ENCODE measurements around the gene AUNIP. TPM values are rescaled to one million over a fixed set of nuclear protein-coding genes. Genes with fewer than 3 reads are reported as not detected.

The AUNIP gene
- total RNA-seq, 5 donors from 2014 or later (not counting 1 experiment from before 2014, with no cell fraction given), result 0.20 to 0.35 TPM; not detected in 3

- Histone ChIP-seq H3K27me3 (replicated peaks in 1 of 2; ENCODE audit: control insufficient read depth in 2 of 2, extremely low read depth in 1 of 2, insufficient read depth in 2 of 2, low read length in 1 of 2) (no peaks in the 10 kb centered on the region), H3K4me1 (ENCODE audit: control insufficient read depth in 1 of 2, extremely low read depth in 1 of 2, insufficient read depth in 2 of 2, low read length in 2 of 2) (peaks cover 0 to 12% of the 10 kb centered on the region in 2 experiments), H3K4me3 (ENCODE audit: control insufficient read depth in 1 of 2, extremely low read depth in 1 of 2, low read length in 1 of 2) (no peak overlapping the region), H3K9me3 (no peaks in the 10 kb centered on the region), H3K27ac (ENCODE audit: low read length) (no peak overlapping the region), H3K36me3 (ENCODE audit: control insufficient read depth in 2 of 2, extremely low read depth in 1 of 2, insufficient read depth in 1 of 2, low read length in 1 of 2) (peaks cover 31 to 34% of the 10 kb centered on the region in 2 donors)
- ChIA-PET CTCF (interaction anchor here in 1 of 2 donors (0.6 to 0.9 kb wide), 2 partner anchors 9 to 21 kb away, joined by 3 read pairs; no protein-coding TSS in a partner anchor), POLR2A (interaction anchor here in 1 of 2 donors (0.5 kb wide), 1 partner anchor 229 kb away, joined by 11 read pairs; no protein-coding TSS in a partner anchor)
- Mint-ChIP-seq H3K9me3 (no peaks in the 10 kb centered on the region), H3K27ac (no peak overlapping the region), H3K27me3 (no peaks in the 10 kb centered on the region), H3K4me1 (peaks cover 8 to 10% (median 9%) of the 10 kb centered on the region in 3 donors), H3K4me3 (no peak overlapping the region), H3K36me3 (peaks cover 12% of the 10 kb centered on the region)
- 90% methylated on average over 10 of the region's 13 CpGs for WGBS (ENCODE audit: insufficient coverage)
- ATAC-seq (replicated peaks in 1 of 4), result no peak
- no peak for DNase-seq
Measured at GRCh38 chr1:25811384-25812082, 47.7 kb downstream of the AUNIP start.

DNA sequence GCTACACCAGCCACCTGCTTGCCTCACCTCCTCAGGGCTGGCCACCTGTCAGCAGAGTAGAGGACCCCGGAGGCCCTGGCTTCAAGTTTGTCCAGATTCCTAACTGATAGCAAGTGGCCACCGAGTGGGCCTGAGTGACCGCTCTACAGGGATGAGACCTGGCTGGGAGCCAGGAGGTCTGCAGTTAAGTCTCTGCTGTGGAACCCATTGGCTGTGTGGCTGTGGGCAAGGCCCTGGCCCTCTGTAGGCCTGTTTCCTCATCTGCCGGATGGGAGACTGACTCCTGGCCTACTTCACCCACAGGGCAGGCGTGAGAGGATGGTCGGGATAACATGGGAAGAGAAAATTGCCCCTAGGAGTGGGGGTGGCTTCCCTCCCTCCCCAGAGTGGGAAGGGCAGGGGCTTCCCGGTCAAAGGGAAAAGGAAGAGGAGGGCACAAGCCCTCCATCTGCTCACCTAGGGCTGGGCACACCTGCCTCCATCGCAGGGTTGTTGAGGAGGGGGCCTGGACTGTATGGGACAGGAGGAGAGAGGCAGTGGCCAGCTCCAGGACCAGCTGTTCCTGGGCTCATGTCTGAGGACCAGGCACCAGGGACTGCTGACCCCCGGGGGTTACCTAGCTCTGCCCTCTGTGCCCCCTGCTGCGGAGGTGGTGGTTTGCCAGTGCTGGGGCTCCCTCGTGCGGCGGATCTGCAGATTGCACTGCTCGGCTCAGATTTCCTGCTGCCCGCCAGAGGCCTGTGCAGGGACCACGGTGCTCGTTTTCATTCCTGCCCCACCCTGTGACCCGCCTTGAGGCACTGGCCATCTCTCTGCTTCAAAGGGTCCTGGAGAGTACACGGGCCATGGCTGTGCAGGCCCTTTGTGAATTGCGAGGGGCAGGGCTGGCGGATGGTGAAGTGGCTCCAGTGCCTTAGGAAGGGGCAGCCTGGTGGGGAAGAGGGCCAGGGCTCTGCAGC is 48.6 kb downstream of the AUNIP start:
- Histone ChIP-seq H3K27ac (ENCODE audit: low read length) (no peak overlapping the region), H3K4me1 (ENCODE audit: control insufficient read depth in 1 of 2, extremely low read depth in 1 of 2, insufficient read depth in 2 of 2, low read length in 2 of 2) (peaks cover 0 to 8% of the 10 kb centered on the region in 2 experiments), H3K4me3 (ENCODE audit: control insufficient read depth in 1 of 2, extremely low read depth in 1 of 2, low read length in 1 of 2) (no peak overlapping the region), H3K36me3 (ENCODE audit: control insufficient read depth in 2 of 2, extremely low read depth in 1 of 2, insufficient read depth in 1 of 2, low read length in 1 of 2) (peaks cover 34 to 39% of the 10 kb centered on the region in 2 donors), H3K9me3 (no peaks in the 10 kb centered on the region), H3K27me3 (replicated peaks in 1 of 2; ENCODE audit: control insufficient read depth in 2 of 2, extremely low read depth in 1 of 2, insufficient read depth in 2 of 2, low read length in 1 of 2) (no peaks in the 10 kb centered on the region)
- ChIA-PET POLR2A (no interaction called here), CTCF (interaction anchor here (0.8 to 1.7 kb wide), 4 partner anchors 192 to 306 kb away, joined by 3 to 9 read pairs (median 6); no protein-coding TSS in a partner anchor)
- no peaks in the 10 kb centered on the region for H3K9me3 Mint-ChIP-seq
- H3K36me3 Mint-ChIP-seq, result peaks cover 21% of the 10 kb centered on the region
- no peaks in the 10 kb centered on the region for H3K27me3 Mint-ChIP-seq
- DNase-seq (peak; percentile 42 to 87 (median 73)), ATAC-seq (replicated peaks in 1 of 4) (peak; percentile 82 to 90 (median 86))
- peak overlapping the region in 1 of 2 donors; percentile 39 for H3K27ac Mint-ChIP-seq
- WGBS (ENCODE audit: insufficient coverage), result 31% methylated on average over 17 of the region's 21 CpGs
- peaks cover 10 to 11% (median 11%) of the 10 kb centered on the region in 3 donors for H3K4me1 Mint-ChIP-seq
- no peak overlapping the region for H3K4me3 Mint-ChIP-seq

DNA sequence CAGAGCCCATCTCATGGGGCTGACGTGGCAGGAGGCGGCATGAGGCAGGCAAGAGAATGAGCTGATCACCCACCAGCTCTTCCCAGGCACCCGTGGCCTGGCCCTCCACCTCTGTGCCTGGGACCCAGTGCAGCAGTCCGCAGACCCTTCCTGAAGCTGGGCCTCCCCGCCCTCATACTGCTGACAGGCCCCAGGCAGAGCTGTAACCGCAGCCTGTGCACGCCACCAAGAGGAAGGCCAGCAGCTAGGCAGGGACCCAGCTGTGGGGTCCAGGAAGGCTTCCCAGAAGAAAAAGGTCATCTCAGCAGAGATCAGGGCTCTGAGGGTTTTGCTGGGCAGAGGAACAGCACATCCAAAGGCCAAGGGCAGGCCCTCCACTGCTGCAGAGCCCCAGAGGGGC is 49.3 kb downstream of the AUNIP start:
- DNase-seq (no peak), ATAC-seq (replicated peaks in 1 of 4) (no peak)
- H3K27ac ChIP-seq (ENCODE audit: low read length), result no peak overlapping the region
- no peak overlapping the region for H3K27ac Mint-ChIP-seq
- H3K4me1 Mint-ChIP-seq, result peaks cover 10 to 11% (median 11%) of the 10 kb centered on the region in 3 donors
- H3K4me3 Mint-ChIP-seq, result no peak overlapping the region
- H3K4me3 ChIP-seq (ENCODE audit: control insufficient read depth in 1 of 2, extremely low read depth in 1 of 2, low read length in 1 of 2), result no peak overlapping the region
- ChIA-PET CTCF (interaction anchor here (0.6 to 1.7 kb wide), 5 partner anchors 191 to 306 kb away, joined by 3 to 9 read pairs (median 5); no protein-coding TSS in a partner anchor), POLR2A (no interaction called here)
- H3K9me3 Mint-ChIP-seq, result no peaks in the 10 kb centered on the region
- peaks cover 21% of the 10 kb centered on the region for H3K36me3 Mint-ChIP-seq
- H3K36me3 ChIP-seq (ENCODE audit: control insufficient read depth in 2 of 2, extremely low read depth in 1 of 2, insufficient read depth in 1 of 2, low read length in 1 of 2), result peaks cover 35 to 45% of the 10 kb centered on the region in 2 donors
- H3K9me3 ChIP-seq, result no peaks in the 10 kb centered on the region
- 90% methylated on average over 7 of the region's 7 CpGs for WGBS (ENCODE audit: insufficient coverage)
- no peaks in the 10 kb centered on the region for H3K27me3 Mint-ChIP-seq
- H3K4me1 ChIP-seq (ENCODE audit: control insufficient read depth in 1 of 2, extremely low read depth in 1 of 2, insufficient read depth in 2 of 2, low read length in 2 of 2), result peaks cover 0 to 8% of the 10 kb centered on the region in 2 experiments
- H3K27me3 ChIP-seq (replicated peaks in 1 of 2; ENCODE audit: control insufficient read depth in 2 of 2, extremely low read depth in 1 of 2, insufficient read depth in 2 of 2, low read length in 1 of 2), result no peaks in the 10 kb centered on the region

DNA sequence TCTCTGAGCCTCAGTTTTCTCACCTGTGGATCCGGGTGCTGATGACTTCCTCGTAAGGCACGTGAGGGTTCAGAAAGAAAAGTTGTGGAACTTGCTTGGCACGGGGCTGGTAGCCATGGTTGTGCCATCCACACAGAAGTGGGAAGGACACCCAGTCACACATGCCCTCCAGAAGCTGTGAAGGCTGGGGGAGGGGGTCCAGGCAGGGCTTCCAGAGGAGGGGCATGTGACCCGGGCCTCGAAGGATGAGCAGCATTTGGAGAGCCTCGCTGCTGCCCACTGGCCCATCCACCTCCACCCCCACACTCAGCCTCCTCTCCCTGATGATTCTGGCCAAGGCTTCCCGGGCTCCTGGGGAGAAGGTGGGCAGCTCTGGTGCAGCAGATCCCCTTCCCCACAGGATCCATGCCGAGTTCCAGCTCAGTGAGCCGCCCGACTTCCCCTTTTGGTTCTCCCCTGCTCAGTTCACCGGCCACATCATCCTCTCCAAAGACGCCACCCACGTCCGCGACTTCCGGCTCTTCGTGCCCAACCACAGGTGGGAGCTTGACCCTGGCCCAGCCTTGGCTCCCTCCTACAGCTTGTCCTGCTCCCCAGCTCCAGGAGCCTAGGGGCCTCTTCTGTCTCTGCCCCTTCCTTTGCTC is 49.9 kb downstream of the AUNIP start:
- no peak overlapping the region for H3K27ac ChIP-seq (ENCODE audit: low read length)
- H3K27ac Mint-ChIP-seq, result peak overlapping the region in 1 of 2 donors; percentile 34
- ChIA-PET CTCF (interaction anchor here (0.6 to 1.7 kb wide), 5 partner anchors 191 to 305 kb away, joined by 3 to 9 read pairs (median 5); no protein-coding TSS in a partner anchor), POLR2A (no interaction called here)
- no peaks in the 10 kb centered on the region for H3K9me3 ChIP-seq
- peaks cover 0 to 8% of the 10 kb centered on the region in 2 experiments for H3K4me1 ChIP-seq (ENCODE audit: control insufficient read depth in 1 of 2, extremely low read depth in 1 of 2, insufficient read depth in 2 of 2, low read length in 2 of 2)
- peaks cover 18% of the 10 kb centered on the region for H3K36me3 Mint-ChIP-seq
- H3K27me3 Mint-ChIP-seq, result no peaks in the 10 kb centered on the region
- ATAC-seq (replicated peaks in 1 of 4) (no peak), DNase-seq (no peak)
- H3K4me3 Mint-ChIP-seq, result no peak overlapping the region
- H3K27me3 ChIP-seq (replicated peaks in 1 of 2; ENCODE audit: control insufficient read depth in 2 of 2, extremely low read depth in 1 of 2, insufficient read depth in 2 of 2, low read length in 1 of 2), result no peaks in the 10 kb centered on the region
- H3K36me3 ChIP-seq (ENCODE audit: control insufficient read depth in 2 of 2, extremely low read depth in 1 of 2, insufficient read depth in 1 of 2, low read length in 1 of 2), result peaks cover 32 to 45% of the 10 kb centered on the region in 2 donors
- 80% methylated on average over 13 of the region's 18 CpGs for WGBS (ENCODE audit: insufficient coverage)
- H3K4me1 Mint-ChIP-seq, result peaks cover 10 to 15% (median 11%) of the 10 kb centered on the region in 3 donors
- no peak overlapping the region for H3K4me3 ChIP-seq (ENCODE audit: control insufficient read depth in 1 of 2, extremely low read depth in 1 of 2, low read length in 1 of 2)
- H3K9me3 Mint-ChIP-seq, result no peaks in the 10 kb centered on the region

- no peak overlapping the region for H3K4me3 ChIP-seq (ENCODE audit: control insufficient read depth in 1 of 2, extremely low read depth in 1 of 2, low read length in 1 of 2)
- peaks cover 18% of the 10 kb centered on the region for H3K36me3 Mint-ChIP-seq
- H3K27ac ChIP-seq (ENCODE audit: low read length), result no peak overlapping the region
- no peaks in the 10 kb centered on the region for H3K9me3 ChIP-seq
- peaks cover 26 to 44% of the 10 kb centered on the region in 2 donors for H3K36me3 ChIP-seq (ENCODE audit: control insufficient read depth in 2 of 2, extremely low read depth in 1 of 2, insufficient read depth in 1 of 2, low read length in 1 of 2)
- H3K27me3 Mint-ChIP-seq, result no peaks in the 10 kb centered on the region
- no peaks in the 10 kb centered on the region for H3K27me3 ChIP-seq (replicated peaks in 1 of 2; ENCODE audit: control insufficient read depth in 2 of 2, extremely low read depth in 1 of 2, insufficient read depth in 2 of 2, low read length in 1 of 2)
- 97% methylated on average over 31 of the region's 34 CpGs for WGBS (ENCODE audit: insufficient coverage)
- ChIA-PET CTCF (no interaction called here), POLR2A (no interaction called here)
- no peak overlapping the region for H3K4me3 Mint-ChIP-seq
- H3K4me1 ChIP-seq (ENCODE audit: control insufficient read depth in 1 of 2, extremely low read depth in 1 of 2, insufficient read depth in 2 of 2, low read length in 2 of 2), result peaks cover 0 to 12% of the 10 kb centered on the region in 2 experiments
- ATAC-seq (replicated peaks in 1 of 4), result no peak
- H3K4me1 Mint-ChIP-seq, result peaks cover 10 to 18% (median 16%) of the 10 kb centered on the region in 3 donors
- no peak overlapping the region for H3K27ac Mint-ChIP-seq
- DNase-seq, result no peak
- no peaks in the 10 kb centered on the region for H3K9me3 Mint-ChIP-seq
Measured at GRCh38 chr1:25808481-25809244, 50.6 kb downstream of the AUNIP start.
